Pons (tissue), 1 donor: Measurements from ENCODE around the gene SPG21.
A peak's percentile ranks its signal among the peaks of the same experiment; 100 is the strongest.
"Not testable (repeated sequence)": the region's sequence is repeated elsewhere in the genome, so short reads cannot be mapped to it uniquely, and the experiment has no call there.

Source experiments
- DNase-seq: peaks from one replicate; pipeline ENCODE4 v3.0.0-alpha.2; 2016; ENCODE audit warnings: low spot score

Gene SPG21

GRCh38 chr15:64989416-64990167 lies at the start of gene SPG21:
SPG21 (minus strand) TSS chr15:64989914; CDS start chr15:64983569, 6,345 bp downstream.
- peak; percentile 92 for DNase-seq

- DNase-seq = no peak
These were observed 49.1 kb upstream of the SPG21 start for GRCh38 chr15:65038836-65039235.

GRCh38 chr15:65038428-65038827 lies 48.7 kb upstream of the SPG21 start:
- no peak for DNase-seq

GRCh38 chr15:65037309-65037708 lies 47.6 kb upstream of the SPG21 start:
- DNase-seq = no peak

GRCh38 chr15:65034719-65035118 lies 45.0 kb upstream of the SPG21 start:
- no peak for DNase-seq

GRCh38 chr15:65033659-65034269 lies 44.0 kb upstream of the SPG21 start:
- peak; percentile 60 for DNase-seq

- DNase-seq = peak; percentile 55
These were observed 43.3 kb upstream of the SPG21 start for GRCh38 chr15:65032801-65033537.

GRCh38 chr15:65029736-65030208 lies 40.1 kb upstream of the SPG21 start:
- no peak for DNase-seq

GRCh38 chr15:65028921-65029735 lies 39.4 kb upstream of the SPG21 start, which contains the start of gene MTFMT:
MTFMT (minus strand) TSS chr15:65029639; CDS start chr15:65029613, 26 bp downstream.
- DNase-seq = peak; percentile 87

GRCh38 chr15:65028338-65028737 lies 38.6 kb upstream of the SPG21 start:
- DNase-seq = no peak

- no peak for DNase-seq
These were observed 37.9 kb upstream of the SPG21 start for GRCh38 chr15:65027593-65027992.

- DNase-seq = no peak
These were observed 37.0 kb upstream of the SPG21 start for GRCh38 chr15:65026756-65027155.

GRCh38 chr15:65021488-65021887 lies 31.8 kb upstream of the SPG21 start:
- no peak for DNase-seq

GRCh38 chr15:65020419-65020818 lies 30.7 kb upstream of the SPG21 start:
- DNase-seq = no peak

GRCh38 chr15:65011198-65011597 lies 21.5 kb upstream of the SPG21 start:
- not testable (repeated sequence) for DNase-seq

GRCh38 chr15:65008983-65009382 lies 19.3 kb upstream of the SPG21 start:
- no peak for DNase-seq

GRCh38 chr15:65006876-65007275 lies 17.2 kb upstream of the SPG21 start:
- DNase-seq = no peak

- no peak for DNase-seq
These were observed 15.3 kb upstream of the SPG21 start for GRCh38 chr15:65004993-65005392.

GRCh38 chr15:64997745-64998375 lies 8.1 kb upstream of the SPG21 start:
- no peak for DNase-seq

GRCh38 chr15:64997066-64997465 lies 7.4 kb upstream of the SPG21 start:
- no peak for DNase-seq

GRCh38 chr15:64993290-64993689 lies 3.6 kb upstream of the SPG21 start:
- DNase-seq = no peak
